HG02885 (cell line): ENCODE data around the gene RPF1.
A peak's percentile ranks its signal among the peaks of the same experiment; 100 is the strongest.
"Not testable (repeated sequence)": the region's sequence is repeated elsewhere in the genome, so short reads cannot be mapped to it uniquely, and the experiment has no call there.

Experiments used
- ATAC-seq: cut with Tn5 transposase; IDR thresholded peaks from one replicate; pipeline ENCODE4 v1.9.1; 2021; ENCODE audit warnings: mild to moderate bottlenecking; ENCODE audit not compliant: unreplicated experiment, poor library complexity

RPF1 gene

DNA sequence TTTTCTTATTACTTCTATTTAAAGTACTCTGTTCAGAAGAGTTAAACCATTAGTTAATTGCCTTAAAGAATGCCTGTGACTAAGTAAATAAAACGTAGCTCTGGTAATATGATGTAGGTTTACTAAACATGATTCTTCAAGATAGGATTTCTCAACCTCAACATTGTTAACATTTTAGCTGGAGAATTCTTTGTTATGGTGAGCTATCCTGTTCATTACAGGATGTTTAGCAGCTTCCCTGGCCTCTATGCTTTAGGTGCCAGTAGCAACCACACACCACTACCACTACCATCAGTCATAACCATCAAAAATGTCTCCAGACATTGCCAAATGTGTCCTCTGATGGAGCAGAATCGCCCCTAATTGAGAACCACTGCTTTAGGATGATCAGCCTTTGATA, 10.7 kb downstream of the RPF1 start:
- no peak for ATAC-seq

DNA sequence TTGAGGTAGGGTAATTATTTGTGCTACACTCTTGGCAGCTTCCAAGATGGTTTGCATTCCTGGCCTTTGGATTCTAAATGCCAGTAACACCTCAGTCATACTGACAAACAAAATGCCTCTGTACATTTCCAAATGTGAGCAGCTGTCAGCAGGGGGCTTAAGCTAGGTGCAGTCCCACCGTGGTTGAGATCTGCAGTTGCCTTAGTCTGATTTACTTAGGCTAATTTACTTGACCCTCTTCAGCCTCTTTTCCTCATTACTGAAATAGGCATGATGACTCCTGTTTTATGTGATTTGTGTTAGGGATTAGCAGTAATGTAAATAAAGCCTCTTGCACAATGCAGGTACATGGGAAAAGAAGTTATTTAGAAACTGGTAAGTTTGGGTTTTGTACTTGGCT, 13.7 kb downstream of the RPF1 start:
- no peak for ATAC-seq

DNA sequence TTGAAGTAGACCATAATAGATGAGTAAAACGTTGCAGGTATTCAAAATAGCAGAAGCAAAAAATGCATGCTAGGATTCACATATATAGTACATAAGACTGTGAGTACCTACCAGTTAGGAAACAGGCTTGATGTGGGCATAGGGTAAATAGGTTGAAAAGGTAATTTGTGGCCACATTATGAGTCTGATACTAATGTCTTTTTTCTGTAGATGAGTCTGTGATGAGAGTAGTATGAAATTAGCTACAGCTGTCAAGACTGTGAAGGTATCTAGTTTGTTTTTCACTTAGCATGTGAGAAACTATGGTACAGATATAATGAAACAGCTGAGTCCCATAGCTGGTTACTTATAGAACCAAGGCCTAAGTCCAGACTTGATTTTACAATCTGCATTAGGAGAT, 14.7 kb downstream of the RPF1 start:
- no peak for ATAC-seq

DNA sequence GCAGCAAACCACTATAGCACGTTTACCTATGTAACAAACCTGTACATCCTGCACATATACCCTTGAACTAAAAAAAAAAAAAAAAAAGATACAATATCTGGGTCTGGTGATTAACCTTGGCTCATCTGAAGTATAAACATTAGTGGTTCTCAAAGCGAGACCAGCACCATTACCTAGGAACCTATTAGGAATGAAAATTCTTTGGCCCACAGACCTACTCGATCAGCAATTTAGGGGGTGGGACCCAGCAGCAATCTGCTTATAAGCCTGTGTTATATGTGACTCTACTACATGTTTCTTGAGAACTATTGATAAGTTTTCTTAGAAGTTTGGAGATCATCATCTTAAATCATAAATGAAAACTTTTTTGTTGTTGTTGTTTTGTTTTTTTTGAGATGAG, 17.4 kb downstream of the RPF1 start:
- no peak for ATAC-seq

DNA sequence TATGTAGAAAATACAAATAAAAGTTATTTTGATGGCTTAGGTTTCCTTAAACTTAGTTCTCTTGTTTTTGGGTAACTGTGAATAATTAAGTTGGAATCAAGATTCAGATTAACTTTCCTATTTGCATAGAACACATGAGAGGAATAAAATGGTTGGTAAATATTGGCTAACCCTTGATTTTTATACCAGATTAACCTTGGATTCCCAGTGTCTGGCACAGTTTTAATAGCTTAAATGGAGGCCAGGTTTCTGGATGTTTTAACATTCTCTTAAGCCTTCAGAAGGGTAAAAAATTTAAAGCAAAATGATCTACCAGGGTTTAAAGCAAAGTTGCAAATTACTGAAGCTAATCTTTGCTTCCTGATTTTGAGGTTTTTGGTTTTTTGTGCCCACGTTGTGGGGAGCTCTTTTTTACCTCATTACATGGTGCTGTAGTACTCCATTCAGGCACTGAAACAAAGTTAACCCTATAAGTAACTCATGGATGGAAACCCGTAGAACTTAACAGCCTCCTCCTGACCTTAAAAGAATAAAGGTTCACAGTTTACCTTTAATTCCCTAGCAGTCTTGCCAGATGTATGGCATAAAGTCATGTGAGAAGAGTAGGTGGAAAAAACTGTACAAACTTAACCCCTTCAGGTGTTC, 18.7 kb downstream of the RPF1 start:
- no peak for ATAC-seq

DNA sequence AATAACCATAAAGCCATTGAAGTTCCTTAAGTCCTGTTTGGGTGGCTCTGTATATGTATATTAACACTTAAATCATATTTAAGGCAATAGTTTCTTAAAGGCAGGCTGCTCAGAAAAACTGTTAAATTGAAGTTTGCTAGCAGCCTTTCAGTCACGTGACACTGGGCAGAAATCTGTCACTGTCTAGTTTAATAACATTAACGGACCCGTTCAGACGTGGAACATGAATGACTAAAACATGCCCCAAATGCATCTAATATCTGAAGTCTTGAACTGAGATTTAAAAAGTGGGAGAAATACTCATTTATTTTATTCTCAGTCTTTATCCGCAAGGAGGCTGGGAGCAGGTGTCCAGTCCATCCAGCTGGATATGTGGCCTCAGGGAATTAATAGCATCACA, 23.9 kb downstream of the RPF1 start:
- no peak for ATAC-seq

DNA sequence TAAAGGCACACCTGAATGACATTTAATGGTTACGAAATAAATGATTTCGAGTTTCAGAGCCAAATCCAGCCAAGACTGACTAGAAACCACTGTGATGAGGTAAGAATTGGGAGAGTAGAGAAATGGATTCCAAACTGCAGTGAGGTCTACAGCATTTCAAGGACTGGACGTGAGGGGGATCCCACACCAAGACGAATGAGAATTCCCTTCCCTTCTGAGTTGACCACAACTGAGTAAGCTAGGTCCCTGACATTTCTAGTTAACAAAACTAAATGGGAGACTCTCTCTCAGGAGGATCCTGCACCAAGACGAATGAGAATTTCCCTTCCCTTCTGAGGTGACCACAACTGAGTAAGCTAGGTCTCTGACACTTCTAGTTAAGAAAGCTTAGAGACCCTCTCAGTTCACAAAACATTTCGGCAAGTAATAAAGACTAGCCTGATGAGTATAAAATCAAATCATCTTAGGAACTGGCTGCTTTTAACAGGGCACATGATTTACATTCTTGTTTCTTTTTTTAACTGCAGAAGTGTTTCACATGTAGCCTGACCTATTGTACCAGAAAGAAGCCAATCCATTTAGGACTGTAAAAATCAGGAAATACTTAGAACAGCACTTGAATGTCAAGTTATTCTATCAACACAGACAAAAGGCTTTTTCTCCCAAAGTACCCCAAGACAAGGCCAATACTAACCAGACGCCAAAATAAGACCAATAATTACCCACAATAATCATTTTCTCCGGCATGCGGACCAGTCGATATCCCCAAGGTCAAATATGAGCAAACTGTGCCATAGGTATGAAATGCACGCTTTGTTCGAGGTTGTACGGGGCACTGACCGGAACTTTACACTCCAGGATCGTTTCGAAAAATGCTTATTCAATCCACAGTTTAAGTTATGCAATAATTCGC, 25.8 kb downstream of the RPF1 start:
- no peak for ATAC-seq

DNA sequence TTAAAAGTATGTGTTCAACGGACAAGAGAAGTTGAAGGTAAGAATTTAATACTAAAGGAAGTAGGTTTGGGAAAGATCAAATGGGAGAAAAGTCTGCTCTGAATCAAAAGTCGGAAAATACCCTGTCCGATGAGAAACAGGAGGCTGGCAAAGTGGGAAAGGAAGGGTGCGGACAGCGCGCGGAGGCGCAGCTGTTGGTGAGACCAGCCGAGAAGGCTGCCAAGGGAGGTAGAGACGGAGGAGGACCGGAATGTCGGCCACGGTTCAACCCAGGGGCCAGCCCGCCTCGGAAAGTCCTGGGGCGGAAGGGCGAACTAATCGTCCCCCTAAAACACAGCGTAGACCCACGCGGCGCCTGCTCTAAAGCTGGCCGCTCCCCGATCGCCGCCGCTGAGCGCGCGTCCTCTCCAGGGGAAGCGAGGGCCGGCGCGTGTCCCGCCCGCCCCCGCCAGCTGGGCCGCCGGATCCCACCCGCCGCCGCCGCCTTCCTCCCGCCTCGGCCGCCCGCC, 26.5 kb downstream of the RPF1 start:
- ATAC-seq: peak; percentile 38

DNA sequence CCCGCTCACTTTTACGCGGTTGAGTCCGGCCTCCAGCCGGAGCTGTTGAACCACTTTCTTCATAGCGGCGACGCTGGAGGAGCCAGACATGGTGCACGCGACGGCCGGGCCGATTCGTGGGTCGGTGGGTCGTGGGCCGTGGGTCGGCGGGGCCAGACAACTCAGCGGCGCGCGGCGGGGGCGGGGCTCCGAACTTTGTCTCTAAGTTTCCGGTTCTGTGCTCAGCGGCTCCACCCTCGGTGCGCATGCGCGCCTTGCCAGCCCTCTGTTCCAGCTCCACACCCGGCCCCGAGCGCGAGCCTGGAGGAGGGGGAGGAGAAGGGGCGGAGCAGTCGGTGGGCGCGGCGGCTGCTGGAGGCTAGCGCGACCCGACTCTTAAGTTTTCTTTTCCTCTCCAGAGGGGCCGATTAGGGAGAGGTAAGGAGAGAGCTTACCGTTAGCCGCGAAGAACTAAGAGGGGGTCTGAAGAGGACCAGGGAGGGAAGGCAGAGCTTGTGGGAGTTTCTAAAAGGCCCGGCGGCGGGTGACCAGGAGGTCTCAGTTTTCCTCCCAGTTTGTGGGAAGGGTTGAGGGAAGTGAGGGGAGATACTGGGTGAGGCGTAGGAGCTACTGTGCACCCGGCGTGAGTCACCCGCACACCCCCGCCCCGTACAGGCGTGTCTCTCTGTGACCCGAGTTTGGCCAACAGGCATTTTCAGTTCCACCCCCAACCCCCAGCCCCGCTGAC, 27.1 kb downstream of the RPF1 start, which contains the start of the genes GNG5 and SPATA1:
TSS of gene GNG5 (minus strand) at position 580 of the 727 bp plus-strand sequence. CDS start at position 90, 490 bp downstream.
TSS of gene SPATA1 (plus strand) at position 385 of the 727 bp plus-strand sequence. CDS start 9,974 bp downstream, outside the sequence.
- peak; percentile 80 for ATAC-seq

DNA sequence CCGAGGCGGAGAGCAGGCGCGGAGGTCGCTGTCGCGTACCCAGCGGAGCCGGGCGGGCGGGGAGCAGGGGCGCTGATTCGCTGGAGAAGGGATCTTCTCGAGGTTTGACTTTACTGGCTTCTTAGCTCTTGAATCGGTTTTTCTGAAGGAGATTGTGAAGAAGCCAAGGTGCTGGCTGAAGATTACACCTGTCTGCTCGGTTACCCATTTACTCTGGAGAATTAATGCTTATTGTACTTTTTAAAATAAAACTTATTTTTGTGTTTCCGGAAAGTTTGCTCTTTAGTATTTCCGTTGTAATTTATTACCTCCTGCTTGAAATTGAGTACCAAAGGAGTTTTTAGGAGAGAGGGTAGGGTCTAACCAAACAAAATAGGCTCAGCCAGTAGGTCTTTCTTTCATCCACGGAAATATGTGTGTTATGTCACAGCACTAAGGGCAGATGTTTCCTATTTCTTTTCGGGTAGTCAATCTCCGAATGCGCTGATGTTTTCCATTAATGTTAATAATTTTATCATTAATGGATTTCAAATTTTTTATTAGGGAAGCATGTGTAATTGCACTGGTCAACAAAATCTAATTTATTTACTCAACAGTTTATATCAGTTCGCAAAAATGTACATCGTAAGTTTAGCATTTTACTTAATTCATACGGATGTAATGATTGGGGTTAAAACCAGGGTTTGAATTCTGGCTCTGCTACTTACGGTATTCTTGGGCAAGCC, 27.8 kb downstream of the RPF1 start:
- ATAC-seq: no peak

DNA sequence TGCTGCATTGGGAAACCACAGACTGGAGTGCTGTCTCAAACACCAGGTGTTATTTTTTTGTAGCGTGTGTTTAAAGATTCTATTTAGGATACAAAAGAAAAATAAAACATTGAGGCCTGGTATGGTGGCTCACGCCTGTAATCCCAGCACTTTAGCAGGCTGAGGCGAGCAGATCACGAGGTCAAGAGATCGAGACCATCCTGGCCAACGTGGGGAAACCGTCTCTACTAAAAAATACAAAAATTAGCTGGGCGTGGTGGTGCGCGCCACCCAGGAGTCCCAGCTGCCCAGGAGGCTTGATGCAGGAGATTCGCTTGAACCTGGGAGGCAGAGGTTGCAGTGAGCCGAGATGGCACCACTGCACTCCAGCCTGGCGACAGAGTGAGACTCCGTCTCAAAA, 28.8 kb downstream of the RPF1 start:
- ATAC-seq: not testable (repeated sequence)

DNA sequence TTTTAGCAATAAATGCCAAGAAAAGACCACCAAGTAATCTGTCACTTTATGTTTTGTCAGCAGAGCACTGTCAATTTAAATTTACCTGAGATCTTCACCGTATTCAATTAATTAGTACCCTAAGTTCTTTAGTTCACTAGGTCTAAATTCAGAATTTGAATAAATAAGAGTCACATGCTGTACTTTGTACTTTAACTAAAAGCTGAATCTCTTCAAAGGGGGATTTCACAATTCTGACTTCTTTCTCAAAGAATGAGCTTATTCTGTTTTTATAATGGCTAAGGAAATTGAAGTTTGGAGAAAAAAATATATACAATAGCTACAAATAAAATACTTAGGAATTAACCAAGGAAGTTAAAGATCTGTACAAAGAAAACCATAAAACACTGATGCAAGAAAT, 29.4 kb downstream of the RPF1 start:
- ATAC-seq: no peak

DNA sequence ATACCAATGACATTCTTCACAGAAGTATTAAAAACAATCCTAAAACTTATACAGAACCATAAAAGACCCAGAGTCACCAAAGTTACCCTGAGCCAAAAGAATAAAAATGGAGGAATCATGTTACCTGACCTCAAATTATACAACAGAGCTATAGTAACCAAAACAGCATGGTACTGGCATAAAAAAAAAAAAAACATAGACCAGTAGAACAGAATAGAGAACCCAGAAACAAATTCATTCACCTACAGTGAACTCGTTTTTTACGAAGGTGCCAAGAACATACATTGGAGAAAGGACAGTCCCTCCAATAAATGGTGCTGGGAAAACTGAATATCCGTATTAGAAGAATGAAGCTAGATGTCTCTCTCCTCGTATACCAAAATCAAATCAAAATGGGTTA, 30.0 kb downstream of the RPF1 start:
- ATAC-seq: no peak

DNA sequence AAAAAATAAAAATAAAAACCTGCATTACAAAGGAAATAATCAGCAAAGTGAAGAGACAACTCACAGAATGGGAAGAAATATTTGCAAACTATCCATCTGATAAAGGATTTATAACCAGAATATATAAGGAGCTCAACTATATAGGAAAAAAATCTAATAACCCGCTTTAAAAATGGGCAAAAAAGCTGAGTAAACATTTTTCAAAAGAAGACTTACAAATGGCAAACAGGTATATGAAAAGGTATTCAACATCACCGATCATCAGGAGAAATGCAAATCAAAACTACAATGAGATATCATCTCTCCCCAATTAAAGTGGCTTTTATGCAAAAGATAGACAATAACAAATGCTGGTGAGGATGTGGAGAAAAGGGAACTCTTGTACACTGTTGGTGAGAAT, 31.1 kb downstream of the RPF1 start:
- no peak for ATAC-seq

DNA sequence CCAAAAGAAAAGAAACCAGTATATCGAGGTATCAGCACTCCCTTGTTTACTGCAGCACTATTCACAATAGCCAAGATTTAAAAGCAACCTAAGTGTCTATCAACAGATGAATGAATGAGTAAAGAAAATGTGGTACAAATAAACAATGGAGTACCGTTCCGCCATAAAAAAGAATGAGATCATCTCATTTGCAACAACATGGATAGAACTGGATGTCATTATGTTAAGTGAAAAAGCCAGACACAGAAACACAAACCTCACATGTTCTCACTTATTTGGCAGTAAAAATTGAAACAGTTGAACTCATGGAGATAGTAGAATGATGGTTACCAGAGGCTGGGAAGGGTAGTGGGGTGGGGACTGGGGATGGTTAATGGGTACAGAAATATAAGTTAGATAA, 31.6 kb downstream of the RPF1 start:
- ATAC-seq: no peak

DNA sequence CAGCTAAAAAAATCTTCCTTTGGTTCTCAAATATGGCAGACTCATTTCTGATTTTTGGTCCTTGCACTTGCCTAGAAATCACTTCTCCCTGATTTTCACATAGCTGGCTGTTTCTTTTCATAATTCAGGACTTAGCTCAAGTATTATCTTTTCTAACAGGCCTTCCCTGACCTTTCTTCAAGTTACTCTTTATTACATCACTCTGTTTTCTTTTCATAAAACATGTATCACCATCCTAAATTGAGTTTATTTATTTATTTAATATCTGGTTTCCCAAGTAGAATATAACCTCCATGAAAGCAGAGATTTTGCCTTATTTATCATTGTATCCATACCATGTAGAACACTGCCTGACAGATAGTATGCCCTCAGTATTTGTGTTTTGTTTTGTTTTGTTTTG, 45.5 kb downstream of the RPF1 start:
- no peak for ATAC-seq

DNA sequence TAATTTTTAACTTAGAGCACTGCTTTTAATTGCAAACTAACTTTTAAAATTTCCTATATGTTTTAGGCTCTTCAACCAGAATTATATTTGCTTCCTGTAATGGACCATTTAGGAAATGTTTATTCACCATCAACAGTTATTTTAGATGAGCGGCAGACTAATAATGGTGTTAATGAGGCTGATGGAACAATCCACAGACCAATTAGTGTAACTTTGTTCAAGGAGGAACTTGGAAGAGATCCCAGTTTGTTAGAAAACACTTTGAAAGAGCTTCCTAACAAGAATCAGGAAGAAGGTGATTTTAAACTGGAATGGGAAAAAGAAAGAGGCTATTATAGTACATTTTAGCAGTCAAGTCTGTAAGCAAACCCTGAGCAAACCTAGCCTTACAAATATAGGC, 46.7 kb downstream of the RPF1 start:
- ATAC-seq: no peak

DNA sequence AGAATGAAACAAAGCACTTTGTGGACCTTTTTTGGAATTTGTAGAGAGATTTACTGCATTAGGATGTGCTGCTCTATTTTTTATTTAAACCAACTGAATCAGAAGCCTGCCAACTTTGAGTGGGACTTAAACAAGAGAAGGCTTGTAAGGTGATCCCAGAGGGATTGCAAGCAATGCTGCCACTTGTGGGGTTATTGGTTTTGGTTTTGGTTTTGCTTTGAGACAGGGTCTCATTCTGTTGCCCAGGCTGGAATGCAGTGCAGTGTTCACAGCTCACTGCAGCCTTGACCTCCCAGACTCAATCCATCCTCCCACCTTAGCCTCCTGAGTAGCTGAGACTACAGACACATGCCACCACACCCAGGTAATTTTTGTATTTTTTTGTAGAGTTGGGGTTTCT, 59.5 kb downstream of the RPF1 start:
- ATAC-seq: peak; percentile 56

DNA sequence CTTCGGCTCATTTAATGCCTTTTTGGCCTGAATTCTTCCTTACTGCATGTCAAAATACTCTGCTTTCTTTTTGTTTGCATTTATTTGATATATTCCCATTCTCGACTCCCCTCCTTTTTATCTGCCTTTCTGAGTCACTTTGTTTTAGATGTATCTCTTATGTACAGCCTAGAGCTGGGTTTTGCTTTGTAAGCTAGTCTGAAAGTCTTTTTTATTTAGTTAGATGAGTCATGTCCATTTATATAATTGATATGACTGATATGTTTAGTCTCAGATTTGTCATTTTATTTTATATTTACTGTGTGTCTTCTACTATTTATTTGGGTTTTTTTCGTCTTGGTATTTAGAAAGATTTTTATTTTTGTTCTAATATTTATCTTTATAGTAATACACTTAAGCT, 60.9 kb downstream of the RPF1 start:
- no peak for ATAC-seq

DNA sequence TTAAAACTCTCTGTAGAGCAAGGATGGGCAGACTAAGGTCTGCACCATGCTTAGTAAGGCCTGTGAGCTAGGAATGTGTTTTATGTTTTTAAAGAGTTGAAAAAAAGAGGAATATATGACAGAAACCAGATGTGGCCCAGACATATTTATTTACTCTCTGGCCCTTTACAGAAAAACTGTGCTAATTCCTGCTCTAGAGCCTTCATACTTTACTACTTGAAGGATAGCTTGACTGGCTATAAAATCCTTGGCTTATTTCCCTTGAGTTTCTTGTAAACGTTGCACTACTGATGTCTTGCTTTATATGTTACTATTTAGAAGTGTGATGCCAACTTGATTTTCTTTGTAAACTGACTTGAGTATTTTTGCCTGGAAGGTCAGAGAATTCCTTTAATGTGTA, 61.7 kb downstream of the RPF1 start:
- no peak for ATAC-seq
